HG02943 (cell line): ENCODE data around the gene NEB.
"Not testable (repeated sequence)": the region's sequence is repeated elsewhere in the genome, so short reads cannot be mapped to it uniquely, and the experiment has no call there.

Source experiments
- ATAC-seq: cut with Tn5 transposase; IDR thresholded peaks from one replicate; pipeline ENCODE4 v1.9.1; 2021; ENCODE audit warnings: mild to moderate bottlenecking, low read depth, moderate library complexity; ENCODE audit not compliant: unreplicated experiment

The NEB gene

DNA sequence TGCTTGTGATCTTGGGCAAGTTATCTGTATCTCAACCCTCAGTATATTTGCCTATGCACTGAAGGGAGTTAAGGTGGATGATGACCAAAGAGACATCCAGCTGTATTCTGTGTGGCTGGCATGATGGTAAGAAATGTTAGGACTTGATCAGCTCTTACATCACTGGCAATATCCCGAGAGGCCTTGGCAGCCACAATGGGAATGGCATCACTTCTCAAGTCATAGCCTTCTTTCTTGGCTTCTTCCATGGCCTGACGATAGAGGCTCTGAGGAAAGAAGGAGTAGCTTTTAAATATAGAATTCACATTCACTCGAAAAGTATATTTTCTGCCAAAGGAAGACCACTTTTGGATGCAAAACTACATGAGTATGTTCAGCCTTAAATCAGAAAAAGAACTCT, 113.5 kb downstream of the NEB start:
- no peak for ATAC-seq

DNA sequence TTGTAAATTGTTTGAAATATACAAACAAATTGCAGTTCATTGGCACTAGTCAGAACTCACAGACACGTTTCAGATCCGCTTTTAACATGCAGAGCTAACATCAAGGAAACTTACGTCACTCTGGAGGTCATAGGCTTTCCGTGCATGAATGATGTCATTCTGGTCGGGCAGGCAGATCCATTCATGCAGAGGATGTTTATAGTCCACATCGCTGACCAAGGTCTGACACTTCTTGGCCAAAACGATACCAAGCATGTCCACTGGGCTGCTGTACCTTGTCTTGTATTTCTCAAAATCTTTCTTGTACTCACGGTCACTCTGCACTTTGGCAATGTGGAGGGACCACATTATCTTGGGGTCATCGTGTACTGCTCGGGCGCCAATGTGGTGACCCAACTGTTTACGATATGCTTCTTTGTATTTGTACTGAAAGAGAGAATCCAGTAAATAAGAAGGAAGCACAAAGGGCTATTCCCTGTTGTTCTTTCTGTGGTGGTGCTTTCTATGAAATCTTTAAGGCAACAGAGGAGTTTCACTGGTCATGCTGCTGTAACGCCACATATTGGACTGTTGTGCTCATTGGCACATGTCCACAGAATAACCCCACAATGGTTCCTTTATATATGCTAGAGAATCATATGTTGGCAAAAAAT, 114.8 kb downstream of the NEB start:
- no peak for ATAC-seq

DNA sequence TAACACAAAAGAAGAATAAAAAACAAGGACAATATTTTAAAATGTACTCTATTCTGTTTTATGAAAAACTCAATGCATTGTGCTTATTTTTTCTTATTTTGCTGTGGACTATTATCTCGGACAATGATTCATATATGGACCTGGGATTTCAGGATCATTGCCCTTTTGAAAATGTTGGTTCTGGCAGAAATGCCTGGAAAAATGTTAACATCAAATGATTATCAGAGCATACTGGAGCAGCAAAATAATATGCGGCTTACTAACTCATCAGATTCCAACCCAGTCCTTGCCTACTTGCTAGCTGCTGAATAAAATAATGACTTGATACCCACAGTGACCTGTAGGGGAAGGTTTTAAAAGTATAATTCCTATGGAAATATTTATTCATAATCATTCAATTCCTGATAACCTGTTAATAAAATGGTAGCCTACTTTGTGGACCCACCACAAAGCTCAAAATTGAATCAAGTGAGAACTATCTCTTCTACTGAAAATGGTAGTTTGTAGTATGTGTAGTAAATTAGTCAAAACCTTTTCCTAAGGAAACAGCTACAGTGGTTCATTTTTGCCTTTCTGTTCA, 117.4 kb downstream of the NEB start:
- no peak for ATAC-seq

- no peak for ATAC-seq
These were observed 119.5 kb downstream of the NEB start for GRCh38 chr2:151614606-151615306.

GRCh38 chr2:151614159-151614558, 120.1 kb downstream of the NEB start:
- ATAC-seq = no peak

DNA sequence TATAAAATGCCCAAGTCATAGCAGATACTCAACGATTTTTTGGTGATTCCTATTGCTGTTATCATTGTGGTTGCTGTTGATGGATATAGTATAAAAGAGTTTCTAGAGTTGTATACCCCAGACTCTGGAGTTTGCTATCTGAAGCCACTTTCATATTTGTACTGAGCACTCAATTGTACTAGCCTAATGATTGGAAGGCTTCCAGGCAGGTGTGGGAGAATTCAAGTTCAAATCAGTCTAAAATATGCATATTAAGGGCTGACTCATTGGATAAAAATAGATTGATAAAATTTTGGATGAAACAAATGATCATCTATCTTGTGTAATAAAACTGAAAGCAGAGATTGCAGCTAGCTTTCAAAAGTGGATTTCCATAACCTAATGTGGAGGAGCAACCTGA, 122.9 kb downstream of the NEB start:
- no peak for ATAC-seq

DNA sequence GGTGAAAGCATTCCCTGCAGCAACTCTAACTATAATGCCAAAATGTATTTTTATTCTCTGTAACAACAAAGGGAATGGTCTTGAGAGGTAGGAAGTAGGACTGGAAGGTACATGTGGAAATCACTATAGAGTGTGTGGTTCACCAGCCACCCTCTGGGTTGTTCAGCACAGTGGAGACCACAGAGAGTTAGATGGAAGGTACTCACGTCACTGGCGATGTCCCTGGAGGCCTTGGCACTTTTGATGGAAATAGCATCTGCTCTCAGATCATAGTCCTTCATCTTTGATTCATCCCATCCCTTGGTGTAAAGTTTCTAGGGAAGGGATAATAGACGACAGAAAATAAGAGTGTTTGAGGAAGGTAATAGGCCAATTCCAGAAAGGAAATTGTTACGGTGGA, 124.0 kb downstream of the NEB start:
- no peak for ATAC-seq

DNA sequence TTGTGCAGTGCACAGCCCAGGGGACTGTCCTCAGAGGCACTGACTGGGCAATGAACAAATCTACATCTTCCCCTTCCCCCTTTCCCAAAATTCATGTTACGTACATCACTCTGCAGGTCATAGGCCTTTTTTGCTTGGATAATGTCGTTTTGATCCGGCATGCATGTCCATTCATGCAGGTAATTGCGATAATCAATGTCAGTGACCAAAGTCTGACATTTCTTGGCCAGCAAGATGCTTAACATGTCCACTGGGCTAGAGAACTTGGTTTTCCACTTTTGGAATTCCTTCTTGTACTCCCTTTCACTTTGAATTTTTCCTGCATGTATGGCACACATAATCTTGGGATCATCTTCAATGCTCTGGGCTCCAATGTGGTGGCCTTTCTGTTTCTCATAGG, 124.6 kb downstream of the NEB start:
- no peak for ATAC-seq

DNA sequence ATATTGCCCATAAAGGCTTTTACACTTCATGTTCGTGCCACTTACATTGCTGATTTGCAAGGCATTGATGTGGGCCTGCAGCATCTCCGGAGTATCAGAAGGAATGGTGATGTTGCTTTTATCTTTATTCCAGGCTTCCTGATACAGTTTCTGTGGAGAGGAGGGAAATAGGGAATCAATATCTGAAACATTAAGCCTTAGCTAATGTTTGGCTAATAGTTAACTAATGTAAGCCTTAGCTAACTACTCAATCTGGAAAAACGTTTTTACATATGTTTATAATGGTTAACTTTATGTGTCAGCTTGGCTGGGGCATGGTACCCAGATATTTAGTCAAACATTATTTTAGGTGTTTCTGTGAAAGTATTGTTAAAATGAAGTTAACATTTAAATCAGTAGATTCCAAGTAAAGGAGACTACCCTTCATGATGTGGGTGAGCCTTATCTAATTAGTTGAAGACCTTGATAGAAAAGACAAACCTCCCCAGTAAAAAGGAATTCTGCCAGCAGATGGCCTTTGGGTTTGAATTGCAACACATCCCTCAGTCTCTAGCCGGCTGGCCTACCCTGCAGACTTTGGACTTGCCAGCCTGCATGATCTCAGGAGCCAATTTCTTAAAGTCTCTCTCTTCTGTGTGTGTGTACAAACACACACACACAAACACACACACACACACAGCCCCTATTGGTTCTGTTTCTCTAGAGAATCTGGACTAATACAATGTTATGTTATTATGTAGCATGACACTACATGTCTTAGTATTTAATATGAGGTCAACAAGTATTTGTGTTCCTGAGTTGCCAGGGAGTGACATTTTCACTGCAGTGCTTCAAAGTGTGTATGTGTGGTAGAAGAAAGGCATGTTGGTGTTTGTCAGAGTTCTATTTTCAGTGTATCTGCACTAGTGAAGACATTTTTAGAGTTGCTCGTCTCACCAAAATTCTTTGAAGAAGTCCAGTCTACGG, 126.5 kb downstream of the NEB start:
- ATAC-seq = not testable (repeated sequence)

GRCh38 chr2:151603530-151603929, 130.7 kb downstream of the NEB start:
- ATAC-seq = not testable (repeated sequence)

GRCh38 chr2:151602402-151602801, 131.9 kb downstream of the NEB start:
- not testable (repeated sequence) for ATAC-seq

GRCh38 chr2:151601803-151602202, 132.5 kb downstream of the NEB start:
- ATAC-seq = not testable (repeated sequence)

- ATAC-seq = not testable (repeated sequence)
These were observed 137.2 kb downstream of the NEB start for GRCh38 chr2:151596903-151597608.

- not testable (repeated sequence) for ATAC-seq
These were observed 142.4 kb downstream of the NEB start for GRCh38 chr2:151591908-151592255.

GRCh38 chr2:151591250-151591907, 142.9 kb downstream of the NEB start:
- not testable (repeated sequence) for ATAC-seq

DNA sequence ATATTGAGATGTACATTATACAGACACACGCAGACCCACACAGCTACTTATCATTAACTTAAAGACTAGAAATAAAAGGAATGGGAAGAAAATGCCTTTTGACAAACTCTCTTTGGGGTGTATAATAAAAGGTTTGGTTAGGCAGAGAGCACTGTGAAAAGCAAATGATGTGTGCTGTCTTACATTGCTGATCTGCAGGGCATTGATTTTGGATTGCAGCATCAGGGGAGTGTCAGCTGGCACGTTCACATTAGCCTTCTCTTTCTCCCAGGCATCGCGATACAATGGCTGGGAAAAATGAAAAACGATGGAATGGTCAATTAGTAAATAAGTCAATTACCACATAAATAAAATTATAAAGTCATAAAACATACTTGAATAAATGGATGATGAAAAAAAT, 153.0 kb downstream of the NEB start:
- ATAC-seq = not testable (repeated sequence)

- ATAC-seq = not testable (repeated sequence)
These were observed 153.6 kb downstream of the NEB start for GRCh38 chr2:151580697-151581096.

- ATAC-seq = no peak
These were observed 157.2 kb downstream of the NEB start for GRCh38 chr2:151577116-151577515.

DNA sequence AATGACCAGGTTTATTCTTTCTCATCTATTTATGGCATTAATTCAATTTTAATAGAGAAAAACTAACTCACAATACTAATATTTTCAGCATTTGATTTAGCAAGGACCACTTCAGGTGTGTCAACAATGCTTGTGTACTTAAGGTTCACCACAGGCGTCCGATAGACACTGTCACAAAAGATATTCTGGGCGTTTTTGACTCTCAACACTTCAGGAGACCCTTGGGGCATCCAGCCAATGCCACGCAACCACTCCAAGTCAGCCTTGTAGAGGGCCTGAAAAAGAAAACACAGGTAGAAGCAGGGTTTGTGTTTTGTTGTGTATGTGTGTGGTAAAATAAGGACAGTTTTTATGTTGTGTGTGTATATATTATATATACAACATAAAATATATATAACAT, 158.2 kb downstream of the NEB start:
- no peak for ATAC-seq

- no peak for ATAC-seq
These were observed 158.9 kb downstream of the NEB start for GRCh38 chr2:151575338-151575737.
